Ectodermal cell (in vitro differentiated cells): ENCODE data around the gene FRMPD4.

ENCODE experiments used
- H3K27ac ChIP-seq: 2 replicates; pipeline ENCODE4 v1.7.0; 2013; ENCODE audit warnings: mild to moderate bottlenecking, low read depth, low read length; ENCODE audit not compliant: insufficient read depth, poor library complexity, severe bottlenecking
- H3K27me3 ChIP-seq: 2 replicates; pipeline ENCODE4 v1.7.0; 2013; ENCODE audit warnings: mild to moderate bottlenecking, low read length; ENCODE audit not compliant: insufficient read depth, control insufficient read depth, poor library complexity, severe bottlenecking
- H3K36me3 ChIP-seq: one replicate; pipeline ENCODE4 v1.7.0; 2013; ENCODE audit warnings: low read length; ENCODE audit not compliant: control insufficient read depth, insufficient read depth
- H3K4me1 ChIP-seq: one replicate; pipeline ENCODE4 v1.7.0; 2013; ENCODE audit warnings: low read length; ENCODE audit not compliant: control insufficient read depth, insufficient read depth
- H3K4me3 ChIP-seq: 2 replicates; pipeline ENCODE4 v1.7.0; 2013; ENCODE audit warnings: low read depth, low read length, control low read depth; ENCODE audit not compliant: insufficient read depth
- H3K9me3 ChIP-seq: 2 replicates; pipeline ENCODE4 v1.7.0; 2013; ENCODE audit warnings: mild to moderate bottlenecking, low read length, moderate library complexity; ENCODE audit not compliant: control insufficient read depth
- WGBS, 2 experiments: methylation state at CpG; one replicate each; pipeline ENCODE4 v1.1.7; 2013; ENCODE audit warnings: missing lambda C conversion rate in 2 of 2; 5-methylcytosine and 5-hydroxymethylcytosine counted together

Gene FRMPD4

GRCh38 chrX:12741416-12741815, 603.1 kb downstream of the FRMPD4 start:
- Histone ChIP-seq H3K4me3 (no peak overlapping the region), H3K27me3 (no peaks in the 10 kb centered on the region), H3K9me3 (no peaks in the 10 kb centered on the region), H3K36me3 (no peaks in the 10 kb centered on the region), H3K4me1 (no peaks in the 10 kb centered on the region), H3K27ac (no peak overlapping the region)
- WGBS, 2 experiments: 89% methylated on average over 6 of the region's 6 CpGs

GRCh38 chrX:12747433-12747832, 609.2 kb downstream of the FRMPD4 start:
- Histone ChIP-seq H3K4me1 (no peaks in the 10 kb centered on the region), H3K9me3 (no peaks in the 10 kb centered on the region), H3K36me3 (no peaks in the 10 kb centered on the region), H3K4me3 (no peak overlapping the region), H3K27me3 (no peaks in the 10 kb centered on the region), H3K27ac (no peak overlapping the region)
- 78 to 83% methylated on average over 1 of the region's 1 CpG for WGBS, 2 experiments

GRCh38 chrX:12751887-12752286, 613.6 kb downstream of the FRMPD4 start:
- H3K4me3 ChIP-seq: no peak overlapping the region
- no peaks in the 10 kb centered on the region for H3K36me3 ChIP-seq
- H3K27ac ChIP-seq: no peak overlapping the region
- no peaks in the 10 kb centered on the region for H3K9me3 ChIP-seq
- 80 to 88% methylated on average over 1 of the region's 1 CpG for WGBS, 2 experiments
- H3K4me1 ChIP-seq: no peaks in the 10 kb centered on the region
- no peaks in the 10 kb centered on the region for H3K27me3 ChIP-seq

- Histone ChIP-seq H3K27me3 (no peaks in the 10 kb centered on the region), H3K9me3 (no peaks in the 10 kb centered on the region), H3K36me3 (no peaks in the 10 kb centered on the region), H3K4me1 (no peaks in the 10 kb centered on the region), H3K27ac (no peak overlapping the region), H3K4me3 (no peak overlapping the region)
- 84 to 100% methylated on average over 1 to 2 of the region's 2 CpGs for WGBS, 2 experiments
Measured at GRCh38 chrX:12753366-12753765, 615.1 kb downstream of the FRMPD4 start.

- WGBS, 2 experiments: 92 to 100% methylated on average over 1 to 3 of the region's 3 CpGs
- Histone ChIP-seq H3K4me3 (no peak overlapping the region), H3K9me3 (no peaks in the 10 kb centered on the region), H3K27ac (no peak overlapping the region), H3K27me3 (no peaks in the 10 kb centered on the region), H3K4me1 (no peaks in the 10 kb centered on the region), H3K36me3 (no peaks in the 10 kb centered on the region)
Measured at GRCh38 chrX:12758291-12758690, 620.0 kb downstream of the FRMPD4 start.

GRCh38 chrX:12767856-12768255, 629.6 kb downstream of the FRMPD4 start:
- H3K36me3 ChIP-seq: no peaks in the 10 kb centered on the region
- 91 to 92% methylated on average over 2 of the region's 2 CpGs for WGBS, 2 experiments
- no peak overlapping the region for H3K27ac ChIP-seq
- H3K4me1 ChIP-seq: no peaks in the 10 kb centered on the region
- no peaks in the 10 kb centered on the region for H3K9me3 ChIP-seq
- no peak overlapping the region for H3K4me3 ChIP-seq
- H3K27me3 ChIP-seq: no peaks in the 10 kb centered on the region

GRCh38 chrX:12768491-12768890, 630.2 kb downstream of the FRMPD4 start:
- no peak overlapping the region for H3K4me3 ChIP-seq

GRCh38 chrX:12770440-12770839, 632.2 kb downstream of the FRMPD4 start:
- no peaks in the 10 kb centered on the region for H3K9me3 ChIP-seq
- H3K27me3 ChIP-seq: no peaks in the 10 kb centered on the region
- H3K27ac ChIP-seq: no peak overlapping the region
- WGBS, 2 experiments: 94% methylated on average over 3 of the region's 5 CpGs; no CpG with 5 or more reads in 1 of the 2 experiments
- no peaks in the 10 kb centered on the region for H3K4me1 ChIP-seq
- no peak overlapping the region for H3K4me3 ChIP-seq
- no peaks in the 10 kb centered on the region for H3K36me3 ChIP-seq

More at GRCh38 chrX:12768491-12768890, 630.2 kb downstream of the FRMPD4 start:
- WGBS, 2 experiments: 91 to 95% methylated on average over 4 of the region's 4 CpGs
- Histone ChIP-seq H3K27ac (no peak overlapping the region), H3K9me3 (no peaks in the 10 kb centered on the region), H3K4me1 (no peaks in the 10 kb centered on the region), H3K27me3 (no peaks in the 10 kb centered on the region), H3K36me3 (no peaks in the 10 kb centered on the region)

GRCh38 chrX:12771445-12772069, 633.3 kb downstream of the FRMPD4 start:
- H3K4me1 ChIP-seq: no peaks in the 10 kb centered on the region
- H3K36me3 ChIP-seq: no peaks in the 10 kb centered on the region
- no peaks in the 10 kb centered on the region for H3K9me3 ChIP-seq
- WGBS, 2 experiments: 31 to 34% methylated on average over 19 to 21 of the region's 22 CpGs
- no peaks in the 10 kb centered on the region for H3K27me3 ChIP-seq
- no peak overlapping the region for H3K4me3 ChIP-seq
- no peak overlapping the region for H3K27ac ChIP-seq
